DMS 273 treated with DMSO at 0.1 percent for 48 hours (cell line): ENCODE results near the gene FKBP6.
"Not testable (repeated sequence)": the region's sequence is repeated elsewhere in the genome, so short reads cannot be mapped to it uniquely, and the experiment has no call there.

ENCODE experiments used
- DNase-seq: peaks from one replicate; lab custom pipeline; 2025; lab: John Stamatoyannopoulos, UW

The FKBP6 gene

GRCh38 chr7:73327922-73328321, at the start of gene FKBP6, which contains the start of gene TRIM50:
Gene FKBP6 (plus strand): TSS chr7:73328161. CDS start chr7:73328429, 268 bp downstream.
Gene TRIM50 (minus strand): TSS chr7:73328082. CDS start chr7:73324787, 3,295 bp downstream.
- DNase-seq, result not testable (repeated sequence)

DNA sequence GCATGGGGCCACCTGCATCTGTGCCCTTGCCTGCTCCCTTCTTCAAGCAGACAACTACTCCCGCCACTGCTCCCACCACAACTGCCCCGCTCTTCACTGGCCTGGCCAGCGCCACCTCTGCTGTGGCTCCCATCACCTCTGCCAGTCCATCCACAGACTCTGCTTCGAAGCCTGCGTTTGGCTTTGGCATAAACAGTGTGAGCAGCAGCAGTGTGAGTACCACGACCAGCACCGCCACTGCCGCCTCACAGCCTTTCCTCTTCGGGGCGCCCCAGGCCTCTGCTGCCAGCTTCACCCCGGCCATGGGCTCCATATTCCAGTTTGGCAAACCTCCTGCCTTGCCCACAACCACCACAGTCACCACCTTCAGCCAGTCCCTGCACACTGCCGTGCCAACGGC, 30.7 kb upstream of the FKBP6 start:
- DNase-seq, result not testable (repeated sequence)

DNA sequence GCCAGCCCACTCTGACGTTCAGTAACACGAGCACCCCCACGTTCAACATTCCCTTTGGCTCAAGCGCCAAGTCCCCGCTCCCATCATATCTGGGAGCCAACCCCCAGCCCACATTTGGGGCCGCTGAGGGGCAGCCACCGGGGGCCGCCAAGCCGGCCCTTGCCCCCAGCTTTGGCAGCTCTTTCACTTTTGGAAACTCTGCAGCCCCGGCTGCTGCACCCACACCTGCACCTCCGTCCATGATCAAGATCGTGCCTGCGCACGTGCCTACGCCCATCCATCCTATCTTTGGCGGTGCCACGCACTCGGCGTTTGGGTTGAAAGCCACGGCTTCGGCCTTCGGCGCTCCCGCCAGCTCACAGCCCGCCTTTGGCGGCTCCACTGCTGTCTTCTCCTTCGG, 30.3 kb upstream of the FKBP6 start:
- DNase-seq, result not testable (repeated sequence)

DNA sequence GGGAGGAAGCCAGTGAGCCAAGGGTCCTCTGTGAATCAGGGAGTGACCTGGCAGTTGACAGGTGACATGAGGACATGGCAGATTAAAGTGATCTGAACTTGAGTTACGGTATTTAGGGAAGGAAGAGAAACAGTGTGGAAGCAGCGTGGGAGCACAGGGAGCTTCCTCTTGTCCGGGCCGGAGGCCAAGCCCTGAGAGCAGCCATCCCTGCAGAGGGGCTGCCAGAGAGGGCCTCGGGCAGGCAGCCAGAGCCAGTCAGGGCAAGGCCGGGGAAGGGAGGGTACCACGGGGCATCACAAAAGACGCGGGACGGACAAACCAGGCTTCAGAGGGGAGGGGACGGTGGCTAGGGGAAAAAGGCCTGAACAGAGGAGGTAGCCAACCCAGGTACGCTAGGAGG, 28.1 kb upstream of the FKBP6 start:
- DNase-seq, result not testable (repeated sequence)

DNA sequence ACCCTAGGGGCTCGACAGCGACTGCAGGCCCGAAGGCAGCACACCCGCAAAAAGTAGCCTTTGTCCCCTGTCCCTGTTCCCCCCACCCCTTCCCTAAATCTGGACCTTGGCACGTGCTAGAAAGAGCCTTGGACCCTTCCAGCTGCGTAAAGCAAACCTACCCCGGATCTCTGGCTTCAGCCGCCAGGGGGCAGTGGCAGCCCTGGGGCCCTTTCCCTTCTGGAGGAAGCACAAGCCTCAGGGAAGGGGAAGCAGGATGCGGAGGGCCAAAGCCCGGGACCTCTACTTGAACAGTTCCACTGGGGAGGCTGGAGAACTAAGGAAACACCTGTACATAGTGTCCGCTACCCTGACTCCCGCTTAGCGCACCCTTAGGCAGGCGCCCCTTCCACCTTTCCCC, 26.9 kb upstream of the FKBP6 start:
- DNase-seq, result not testable (repeated sequence)

DNA sequence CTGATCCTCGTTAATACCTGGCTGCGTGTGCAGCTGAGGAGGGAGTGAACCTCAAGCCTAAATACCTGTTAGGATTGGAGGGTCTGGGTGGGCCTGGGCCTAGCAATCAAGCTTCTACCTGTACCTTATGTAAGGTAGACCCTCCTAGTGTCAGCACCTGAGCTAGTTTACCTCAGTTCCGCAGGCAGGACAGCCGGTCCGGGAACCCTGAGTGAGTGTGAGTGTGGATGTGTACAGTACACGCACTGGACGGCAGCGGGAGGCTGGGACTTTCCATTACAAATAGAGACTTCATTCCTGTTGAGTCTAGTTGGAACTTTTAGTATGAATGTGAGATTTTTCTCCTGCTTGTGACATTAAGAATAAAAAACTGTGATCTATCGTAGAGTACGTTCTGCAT, 25.1 kb upstream of the FKBP6 start:
- not testable (repeated sequence) for DNase-seq

DNA sequence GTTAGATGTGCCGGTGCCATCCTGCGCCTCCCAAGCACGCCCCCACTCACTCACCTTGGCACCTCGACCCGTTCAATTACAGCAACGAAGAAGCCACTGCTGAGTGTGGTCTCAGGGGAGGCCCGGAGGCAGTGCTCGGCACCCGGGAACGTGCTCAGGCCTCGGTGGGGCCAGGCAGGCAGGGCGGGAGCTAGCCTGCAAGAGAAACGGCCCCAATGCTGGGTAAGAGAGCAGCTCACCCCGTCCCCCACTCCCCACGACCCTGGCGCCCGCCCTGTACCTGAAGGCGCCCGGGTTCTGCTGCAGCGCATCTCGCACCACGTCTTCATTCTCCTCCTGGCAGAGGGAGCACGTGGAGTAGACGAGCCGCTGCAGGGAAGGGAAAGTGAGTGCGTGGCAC, 24.4 kb upstream of the FKBP6 start:
- no peak for DNase-seq

DNA sequence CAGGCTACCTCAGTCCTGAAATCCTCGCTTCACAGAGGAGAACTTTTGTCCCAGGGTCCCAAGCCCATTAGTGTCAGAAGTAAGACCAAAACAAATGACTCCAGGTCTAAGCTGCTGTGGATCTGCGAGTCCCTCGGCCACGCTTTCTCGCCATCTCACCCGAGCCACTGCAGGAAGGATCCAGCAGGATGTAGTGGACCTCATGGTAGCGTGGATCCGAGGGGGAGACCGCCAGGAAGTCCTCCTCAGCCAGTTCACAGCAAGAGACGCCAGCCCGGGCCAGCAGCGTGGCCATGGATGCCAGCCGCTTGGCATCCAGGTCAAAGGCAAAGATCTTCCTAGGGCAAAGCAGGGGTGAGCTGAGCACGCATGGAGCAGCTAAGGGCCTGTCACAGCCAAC, 23.9 kb upstream of the FKBP6 start:
- DNase-seq, result no peak

GRCh38 chr7:73304612-73305387, 23.2 kb upstream of the FKBP6 start:
- not testable (repeated sequence) for DNase-seq

- DNase-seq, result no peak
These were observed 20.5 kb upstream of the FKBP6 start for GRCh38 chr7:73307436-73307835.

DNA sequence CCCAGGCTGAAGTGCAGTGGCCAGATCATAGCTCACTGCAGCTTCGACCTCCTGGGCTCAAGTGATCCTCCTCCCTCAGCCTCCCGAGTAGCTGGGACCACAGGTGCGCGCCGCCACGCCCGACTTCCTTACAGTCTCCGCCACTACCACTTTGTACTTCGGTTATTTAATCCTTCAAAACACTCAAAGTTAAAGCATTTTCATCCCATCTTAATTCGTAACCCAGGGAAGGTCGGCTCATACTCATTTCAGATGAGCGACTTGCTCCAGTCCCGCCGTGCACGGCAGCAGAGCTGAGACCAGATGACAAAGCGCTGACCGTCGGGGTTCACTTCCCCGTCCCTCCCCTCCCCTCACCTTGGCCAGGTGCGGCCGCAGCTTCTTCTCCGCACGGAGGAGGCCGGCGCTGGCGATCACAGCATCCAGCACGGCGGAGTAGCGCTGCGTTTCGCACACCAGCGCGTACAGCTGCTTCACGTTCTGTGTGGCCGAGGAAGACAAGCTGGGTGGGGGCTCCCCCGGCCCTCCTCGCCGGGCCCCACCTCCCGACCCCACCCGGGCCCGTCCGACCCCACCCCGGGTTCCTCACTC, 19.8 kb upstream of the FKBP6 start:
- DNase-seq, result no peak

- DNase-seq, result peak; percentile 50
These were observed 19.2 kb upstream of the FKBP6 start, which contains the start of gene NSUN5 for GRCh38 chr7:73308665-73309214. Gene NSUN5 (minus strand): TSS chr7:73308826. CDS start chr7:73308790, 36 bp downstream.

DNA sequence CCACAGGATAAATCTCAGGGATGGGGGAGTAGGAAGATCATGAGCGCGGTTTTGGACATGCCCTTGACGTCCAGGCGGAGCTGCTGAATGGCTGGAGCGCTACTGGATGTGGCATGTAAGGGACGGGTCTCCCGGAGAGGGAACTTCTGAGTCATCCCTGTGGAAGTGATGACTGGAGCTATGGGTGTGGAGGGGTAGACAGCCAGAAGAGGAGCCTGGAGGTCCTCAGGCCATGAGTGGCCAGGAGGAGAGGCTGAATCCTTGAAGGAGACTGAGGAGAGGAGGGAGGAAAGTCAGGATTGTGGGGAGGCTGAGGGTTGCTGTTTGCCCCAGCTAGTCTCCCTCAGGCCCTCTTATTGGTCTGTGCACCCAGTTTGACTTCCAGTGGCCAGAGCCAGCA, 16.5 kb upstream of the FKBP6 start:
- not testable (repeated sequence) for DNase-seq

DNA sequence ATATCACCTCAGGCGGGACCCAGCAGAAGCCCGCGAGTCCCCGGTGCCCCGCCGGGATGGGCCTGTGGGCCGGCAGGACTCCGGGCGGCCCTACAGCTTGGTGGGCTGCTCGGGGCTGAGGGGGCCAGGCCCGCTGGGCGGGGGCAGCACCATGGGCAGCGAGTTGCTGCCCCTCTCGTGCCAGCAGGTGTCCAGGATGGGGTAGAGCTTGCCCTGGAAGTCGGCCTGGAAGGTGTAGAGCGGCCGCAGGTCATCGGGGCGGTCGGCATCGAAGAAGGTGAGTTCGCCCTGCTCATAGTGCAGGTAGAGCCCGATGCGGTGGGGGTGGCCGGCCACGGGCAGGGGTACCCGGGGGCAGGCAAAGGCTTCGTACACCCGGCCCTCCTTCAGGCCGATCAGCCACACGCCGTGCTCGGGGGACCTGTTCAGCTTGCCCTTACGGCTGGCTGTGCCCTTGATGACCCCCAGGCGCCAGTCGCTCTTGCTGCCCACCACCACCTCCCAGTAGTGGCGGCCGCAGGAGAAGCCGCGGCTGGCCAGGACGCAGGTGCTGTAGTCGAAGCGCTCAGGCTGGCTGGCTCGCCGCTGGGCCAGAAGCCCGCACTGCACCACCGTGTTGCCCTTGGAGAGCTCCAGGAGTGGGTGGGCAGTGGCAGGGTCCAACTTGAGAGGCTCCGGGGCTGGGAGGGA, 15.0 kb upstream of the FKBP6 start:
- no peak for DNase-seq

DNA sequence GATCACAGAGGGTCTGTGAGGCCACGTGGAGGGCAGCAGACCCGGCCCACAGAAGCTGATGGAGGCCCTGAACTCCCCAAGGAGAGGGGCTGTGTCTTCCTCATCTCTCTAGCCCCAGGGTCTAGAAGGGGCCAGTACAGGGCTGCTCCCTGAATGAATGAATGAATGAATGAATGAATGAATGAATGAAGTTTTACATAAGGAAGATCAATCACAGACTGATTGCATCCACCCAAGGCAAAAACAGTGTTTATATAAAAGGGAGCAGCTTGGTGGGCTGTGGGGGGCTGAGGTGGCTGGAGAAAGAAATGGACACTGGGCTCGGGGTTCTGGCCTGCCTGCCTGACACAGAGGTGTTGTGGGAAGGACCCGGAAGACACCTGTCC, 14.4 kb upstream of the FKBP6 start:
- DNase-seq, result no peak

GRCh38 chr7:73314271-73314670, 13.7 kb upstream of the FKBP6 start:
- DNase-seq, result no peak

DNA sequence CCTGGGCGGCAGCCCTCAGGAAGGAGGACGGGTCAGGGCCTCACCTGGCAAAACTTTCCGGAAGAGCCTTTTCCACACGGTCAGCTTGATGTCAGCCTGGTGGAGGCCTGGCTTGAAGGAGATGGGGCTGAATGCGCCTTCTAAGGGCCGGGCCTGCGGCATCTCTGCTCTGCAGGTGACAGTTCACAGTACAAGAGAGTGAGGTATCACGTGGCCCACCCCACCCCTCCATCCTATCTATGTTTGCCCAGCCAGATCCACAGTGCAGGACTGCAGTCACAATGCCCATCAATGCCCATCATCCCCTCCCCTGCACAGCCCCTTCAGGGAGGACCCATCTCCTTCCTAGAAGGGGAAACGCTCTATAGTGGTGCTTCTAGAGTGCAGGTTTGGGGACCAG, 11.4 kb upstream of the FKBP6 start:
- DNase-seq, result no peak

GRCh38 chr7:73318656-73319204, 9.2 kb upstream of the FKBP6 start:
- DNase-seq, result not testable (repeated sequence)

- not testable (repeated sequence) for DNase-seq
These were observed 8.4 kb upstream of the FKBP6 start for GRCh38 chr7:73319541-73319940.

DNA sequence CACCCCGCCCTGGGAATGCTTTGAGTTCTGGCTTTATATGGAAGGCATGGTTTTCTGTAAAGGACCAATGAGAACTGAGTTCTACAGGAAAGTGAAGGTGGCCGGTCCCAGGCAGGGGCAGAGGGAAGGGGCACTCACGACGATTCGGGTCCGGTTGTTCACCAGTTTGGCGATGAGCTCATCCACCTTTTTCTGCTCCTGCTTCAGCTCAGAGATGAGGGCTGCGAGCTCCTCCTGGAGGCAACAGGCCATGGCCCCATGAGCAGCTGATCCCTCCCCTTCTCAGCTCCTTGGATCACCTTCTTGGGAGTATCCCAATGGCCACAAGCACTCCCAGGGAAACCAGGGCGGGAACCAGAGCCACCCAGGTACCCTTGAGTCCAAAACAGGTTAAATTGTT, 8.0 kb upstream of the FKBP6 start:
- DNase-seq, result not testable (repeated sequence)

- not testable (repeated sequence) for DNase-seq
These were observed 4.4 kb upstream of the FKBP6 start for GRCh38 chr7:73323434-73324080.
